Mammary epithelial cell (primary cell): ENCODE measurements around the gene PSORS1C2.

Source experiments
- CTCF ChIP-seq, 2 donors: IDR thresholded peaks in 1 of 2; conservative IDR thresholded peaks in 1 of 2; 2 replicates each; pipeline ENCODE4 v1.5.1; 2011 to 2012; ENCODE audit warnings: inconsistent platforms in 2 of 2, low read length in 2 of 2, mild to moderate bottlenecking in 2 of 2, control low read depth in 1 of 2, low read depth in 1 of 2; ENCODE audit not compliant: insufficient read depth in 1 of 2; ENCODE audit errors: extremely low read depth in 1 of 2
- EZH2 ChIP-seq: IDR thresholded peaks from 2 replicates; pipeline ENCODE4 v1.6.1; 2012; ENCODE audit warnings: low read length, inconsistent platforms, borderline replicate concordance

- TF ChIP-seq EZH2 = no peak
- no peak for TF ChIP-seq CTCF (conservative IDR thresholded peaks at IDR 0.05 in 1 of 2, IDR thresholded peaks at IDR 0.05 in 1 of 2; ENCODE audit: extremely low read depth in 1 of 2, insufficient read depth in 1 of 2, low read depth in 1 of 2, low read length in 2 of 2)
Observed at GRCh38 chr6:31090973-31091364, 47.9 kb downstream of the PSORS1C2 start.
